Measurements from ENCODE around the gene IMPA2.

GRCh38 chr18:12028674-12029073 lies 47.4 kb downstream of the IMPA2 start:
- TF ChIP-seq SP1 (IDR thresholded peaks at IDR 0.05) (no peak), CTBP1 (IDR thresholded peaks at IDR 0.05; ENCODE audit: borderline replicate concordance) (no peak)

Measured in HEK293T (cell line).